ENCODE results near the gene CLCN4.

The CLCN4 gene

GRCh38 chrX:10198254-10198653 is 41.5 kb downstream of the CLCN4 start:
- Histone ChIP-seq H3K9ac (ENCODE audit: low read depth, low read length) (no peak overlapping the region), H3K4me3 (ENCODE audit: low read depth in 1 of 2, low read length in 2 of 2) (no peak overlapping the region), H2AFZ (ENCODE audit: low read depth, low read length) (no peak overlapping the region), H3K4me1 (ENCODE audit: insufficient read depth, low read length) (no peaks in the 10 kb centered on the region), H4K20me1 (ENCODE audit: insufficient read depth, low read length) (no peaks in the 10 kb centered on the region), H3K9me3 (ENCODE audit: insufficient read depth, low read length, severe bottlenecking) (no peaks in the 10 kb centered on the region), H3K79me2 (ENCODE audit: insufficient read depth, low read length) (no peaks in the 10 kb centered on the region), H3K27ac (ENCODE audit: low read length) (no peak overlapping the region), H3K4me2 (ENCODE audit: insufficient read depth, low read length) (no peak overlapping the region), H3K27me3 (ENCODE audit: insufficient read depth, low read length, poor library complexity) (no peaks in the 10 kb centered on the region), H3K36me3 (ENCODE audit: insufficient read depth, low read length) (no peaks in the 10 kb centered on the region)
- TF ChIP-seq CTCF (IDR thresholded peaks at IDR 0.05; ENCODE audit: borderline replicate concordance, extremely low read depth, low read length, poor library complexity, severe bottlenecking) (no peak), EZH2 (IDR thresholded peaks at IDR 0.05; ENCODE audit: borderline replicate concordance, low read depth, low read length, severe bottlenecking) (no peak)
- DNase-seq: no peak
- no peak for ATAC-seq (ENCODE audit: insufficient read depth, low read depth)

GRCh38 chrX:10199212-10199611 is 42.4 kb downstream of the CLCN4 start:
- no peak for ATAC-seq (ENCODE audit: insufficient read depth, low read depth)
- no peak for TF ChIP-seq EZH2 (IDR thresholded peaks at IDR 0.05; ENCODE audit: borderline replicate concordance, low read depth, low read length, severe bottlenecking)
- TF ChIP-seq CTCF (IDR thresholded peaks at IDR 0.05; ENCODE audit: borderline replicate concordance, extremely low read depth, low read length, poor library complexity, severe bottlenecking): no peak
- no peak for DNase-seq
- Histone ChIP-seq H3K4me2 (ENCODE audit: insufficient read depth, low read length) (no peak overlapping the region), H2AFZ (ENCODE audit: low read depth, low read length) (no peak overlapping the region), H4K20me1 (ENCODE audit: insufficient read depth, low read length) (no peaks in the 10 kb centered on the region), H3K36me3 (ENCODE audit: insufficient read depth, low read length) (no peaks in the 10 kb centered on the region), H3K79me2 (ENCODE audit: insufficient read depth, low read length) (no peaks in the 10 kb centered on the region), H3K27me3 (ENCODE audit: insufficient read depth, low read length, poor library complexity) (no peaks in the 10 kb centered on the region), H3K4me1 (ENCODE audit: insufficient read depth, low read length) (no peaks in the 10 kb centered on the region), H3K9ac (ENCODE audit: low read depth, low read length) (no peak overlapping the region), H3K4me3 (ENCODE audit: low read depth in 1 of 2, low read length in 2 of 2) (no peak overlapping the region), H3K27ac (ENCODE audit: low read length) (no peak overlapping the region), H3K9me3 (ENCODE audit: insufficient read depth, low read length, severe bottlenecking) (no peaks in the 10 kb centered on the region)

GRCh38 chrX:10203617-10204016 is 46.8 kb downstream of the CLCN4 start:
- Histone ChIP-seq H3K79me2 (ENCODE audit: insufficient read depth, low read length) (no peaks in the 10 kb centered on the region), H3K9me3 (ENCODE audit: insufficient read depth, low read length, severe bottlenecking) (no peaks in the 10 kb centered on the region), H3K9ac (ENCODE audit: low read depth, low read length) (no peak overlapping the region), H3K4me2 (ENCODE audit: insufficient read depth, low read length) (no peak overlapping the region), H3K36me3 (ENCODE audit: insufficient read depth, low read length) (no peaks in the 10 kb centered on the region), H3K4me1 (ENCODE audit: insufficient read depth, low read length) (no peaks in the 10 kb centered on the region), H2AFZ (ENCODE audit: low read depth, low read length) (no peak overlapping the region), H3K4me3 (ENCODE audit: low read depth in 1 of 2, low read length in 2 of 2) (no peak overlapping the region), H4K20me1 (ENCODE audit: insufficient read depth, low read length) (no peaks in the 10 kb centered on the region), H3K27me3 (ENCODE audit: insufficient read depth, low read length, poor library complexity) (no peaks in the 10 kb centered on the region), H3K27ac (ENCODE audit: low read length) (no peak overlapping the region)
- no peak for TF ChIP-seq CTCF (IDR thresholded peaks at IDR 0.05; ENCODE audit: borderline replicate concordance, extremely low read depth, low read length, poor library complexity, severe bottlenecking)
- TF ChIP-seq EZH2 (IDR thresholded peaks at IDR 0.05; ENCODE audit: borderline replicate concordance, low read depth, low read length, severe bottlenecking): no peak
- DNase-seq: no peak
- no peak for ATAC-seq (ENCODE audit: insufficient read depth, low read depth)

DNA sequence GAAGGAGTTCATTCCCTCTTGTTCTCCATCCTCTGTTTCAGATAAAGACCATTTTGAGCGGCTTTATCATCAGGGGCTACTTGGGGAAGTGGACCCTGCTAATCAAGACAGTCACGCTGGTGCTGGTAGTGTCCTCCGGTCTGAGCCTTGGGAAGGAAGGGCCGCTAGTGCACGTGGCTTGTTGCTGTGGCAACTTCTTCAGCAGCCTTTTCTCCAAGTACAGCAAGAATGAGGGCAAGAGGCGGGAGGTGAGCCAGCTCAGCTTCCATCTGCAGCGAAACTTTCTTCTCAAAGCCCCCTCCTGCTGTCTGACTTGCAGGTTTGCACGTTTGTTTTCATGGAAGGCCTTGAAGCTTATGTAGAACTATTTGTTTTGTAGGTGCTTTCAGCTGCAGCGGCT is 49.5 kb downstream of the CLCN4 start:
- Histone ChIP-seq H3K9me3 (ENCODE audit: insufficient read depth, low read length, severe bottlenecking) (no peaks in the 10 kb centered on the region), H4K20me1 (ENCODE audit: insufficient read depth, low read length) (no peaks in the 10 kb centered on the region), H3K27me3 (ENCODE audit: insufficient read depth, low read length, poor library complexity) (no peaks in the 10 kb centered on the region), H3K4me2 (ENCODE audit: insufficient read depth, low read length) (no peak overlapping the region), H3K9ac (ENCODE audit: low read depth, low read length) (no peak overlapping the region), H3K79me2 (ENCODE audit: insufficient read depth, low read length) (no peaks in the 10 kb centered on the region), H3K27ac (ENCODE audit: low read length) (no peak overlapping the region), H2AFZ (ENCODE audit: low read depth, low read length) (no peak overlapping the region), H3K36me3 (ENCODE audit: insufficient read depth, low read length) (no peaks in the 10 kb centered on the region), H3K4me3 (ENCODE audit: low read depth in 1 of 2, low read length in 2 of 2) (no peak overlapping the region), H3K4me1 (ENCODE audit: insufficient read depth, low read length) (no peaks in the 10 kb centered on the region)
- no peak for DNase-seq
- no peak for TF ChIP-seq CTCF (IDR thresholded peaks at IDR 0.05; ENCODE audit: borderline replicate concordance, extremely low read depth, low read length, poor library complexity, severe bottlenecking)
- TF ChIP-seq EZH2 (IDR thresholded peaks at IDR 0.05; ENCODE audit: borderline replicate concordance, low read depth, low read length, severe bottlenecking): no peak
- no peak for ATAC-seq (ENCODE audit: insufficient read depth, low read depth)

Data from DND-41 (cell line).